Measurements from ENCODE around the gene S100A12.

DNA sequence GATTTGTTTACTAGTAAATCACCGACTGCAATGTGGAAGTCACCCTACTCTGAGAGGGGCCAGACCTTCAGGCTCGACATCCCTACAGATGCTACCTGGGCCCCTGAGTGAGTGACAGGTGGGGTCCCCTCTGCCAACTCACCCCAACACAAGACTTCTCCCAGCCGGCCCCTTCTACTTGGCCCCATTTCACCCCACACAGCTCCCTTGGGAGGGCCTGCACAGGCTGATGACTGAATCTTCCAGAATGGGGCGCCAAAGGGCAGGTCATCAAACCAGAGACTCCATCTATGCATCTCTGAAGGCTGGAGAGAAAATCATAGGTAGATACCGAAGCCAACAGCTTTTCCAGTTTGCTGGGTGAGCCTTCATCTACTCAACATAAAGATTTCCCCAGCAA, 24.8 kb upstream of the S100A12 start:
- TF ChIP-seq, protein P1, sequence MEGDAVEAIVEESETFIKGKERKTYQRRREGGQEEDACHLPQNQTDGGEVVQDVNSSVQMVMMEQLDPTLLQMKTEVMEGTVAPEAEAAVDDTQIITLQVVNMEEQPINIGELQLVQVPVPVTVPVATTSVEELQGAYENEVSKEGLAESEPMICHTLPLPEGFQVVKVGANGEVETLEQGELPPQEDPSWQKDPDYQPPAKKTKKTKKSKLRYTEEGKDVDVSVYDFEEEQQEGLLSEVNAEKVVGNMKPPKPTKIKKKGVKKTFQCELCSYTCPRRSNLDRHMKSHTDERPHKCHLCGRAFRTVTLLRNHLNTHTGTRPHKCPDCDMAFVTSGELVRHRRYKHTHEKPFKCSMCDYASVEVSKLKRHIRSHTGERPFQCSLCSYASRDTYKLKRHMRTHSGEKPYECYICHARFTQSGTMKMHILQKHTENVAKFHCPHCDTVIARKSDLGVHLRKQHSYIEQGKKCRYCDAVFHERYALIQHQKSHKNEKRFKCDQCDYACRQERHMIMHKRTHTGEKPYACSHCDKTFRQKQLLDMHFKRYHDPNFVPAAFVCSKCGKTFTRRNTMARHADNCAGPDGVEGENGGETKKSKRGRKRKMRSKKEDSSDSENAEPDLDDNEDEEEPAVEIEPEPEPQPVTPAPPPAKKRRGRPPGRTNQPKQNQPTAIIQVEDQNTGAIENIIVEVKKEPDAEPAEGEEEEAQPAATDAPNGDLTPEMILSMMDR (conservative IDR thresholded peaks at IDR 0.05) = no peak
- TF ChIP-seq EZH2 (IDR thresholded peaks at IDR 0.05; ENCODE audit: low read depth) = no peak
